Loucy (cell line): ENCODE results near the gene GLDC.

Source experiments
- CTCF ChIP-seq: fragments of 200-600 bp; sonication (generic); conservative IDR thresholded peaks from 2 replicates; pipeline ENCODE4 v1.5.1; 2014; ENCODE audit warnings: mild to moderate bottlenecking, antibody characterized with exemption, low read length
- EZH2phosphoT487 ChIP-seq: fragments of 200-600 bp; IDR thresholded peaks from 2 replicates; pipeline ENCODE4 v1.6.1; 2018; ENCODE audit warnings: antibody characterized with exemption, mild to moderate bottlenecking, moderate library complexity, borderline replicate concordance

GRCh38 chr9:6576987-6577386 lies 68.5 kb downstream of the GLDC start:
- TF ChIP-seq CTCF (no peak), EZH2phosphoT487 (no peak)
